Lung (tissue), 12 donors: Measurements from ENCODE around the gene RNF144A. TPM values are rescaled to one million over a fixed set of nuclear protein-coding genes. Genes with fewer than 3 reads are reported as not detected.

ENCODE experiments used
- ATAC-seq: fragments of 200-7000 bp; cut with Tn5 transposase; one replicate; pipeline ENCODE4 v1.9.1; 2020; ENCODE audit warnings: moderate number of reproducible peaks; ENCODE audit not compliant: insufficient read depth, low FRiP score
- DNase-seq, 3 donors: peaks; one replicate each; pipeline ENCODE4 v3.0.0-alpha.2; 2013 to 2017
- H3K27ac ChIP-seq, 2 donors: one replicate each; pipeline ENCODE4 v1.5.1; 2013; ENCODE audit warnings: mild to moderate bottlenecking in 2 of 2, moderate library complexity in 2 of 2, control low read depth in 1 of 2, inconsistent platforms in 1 of 2, low read depth in 1 of 2, low read length in 1 of 2
- H3K27me3 ChIP-seq, 3 donors: one replicate each; pipeline ENCODE4 v1.5.1; 2013; ENCODE audit warnings: low read length in 2 of 3; ENCODE audit not compliant: control insufficient read depth in 3 of 3, insufficient read depth in 3 of 3
- H3K36me3 ChIP-seq, 4 donors: one replicate each; pipeline ENCODE4 v1.5.1; 2013; ENCODE audit warnings: low read length in 4 of 4, mild to moderate bottlenecking in 1 of 4, moderate library complexity in 1 of 4; ENCODE audit not compliant: control insufficient read depth in 4 of 4, insufficient read depth in 4 of 4
- H3K4me1 ChIP-seq, 5 donors: one replicate each; pipeline ENCODE4 v1.5.1; 2013; ENCODE audit warnings: low read length in 5 of 5, mild to moderate bottlenecking in 2 of 5, moderate library complexity in 1 of 5; ENCODE audit not compliant: control insufficient read depth in 5 of 5, insufficient read depth in 5 of 5
- H3K4me3 ChIP-seq: one replicate; pipeline ENCODE4 v1.5.1; 2013; ENCODE audit warnings: mild to moderate bottlenecking, control low read depth, moderate library complexity
- H3K9ac ChIP-seq, 2 donors: one replicate each; pipeline ENCODE4 v1.5.1; 2013; ENCODE audit warnings: low read length in 2 of 2, control low read depth in 1 of 2; ENCODE audit not compliant: insufficient read depth in 1 of 2
- H3K9me3 ChIP-seq, 4 donors: one replicate each; pipeline ENCODE4 v1.5.1; 2013; ENCODE audit warnings: low read length in 3 of 4, mild to moderate bottlenecking in 1 of 4, moderate library complexity in 1 of 4; ENCODE audit not compliant: control insufficient read depth in 4 of 4, insufficient read depth in 3 of 4
- CTCF ChIP-seq: IDR thresholded peaks from 2 replicates; pipeline ENCODE4 v1.5.1; 2012; ENCODE audit warnings: mild to moderate bottlenecking; ENCODE audit errors: control extremely low read depth, extremely low read depth
- WGBS, 2 donors: extraction: QIAGEN DNeasy Blood & Tissue Kit; methylation state at CpG; one replicate each; pipeline ENCODE4 v1.1.7; 2013; 5-methylcytosine and 5-hydroxymethylcytosine counted together
- polyA plus RNA-seq, 2 donors: library from polyadenylated mRNA; stranded (reverse); fragments of 200-250 nt; gene quantifications; one replicate each; pipeline ENCODE4 v1.2.1, GENCODE V29; 2013
- total RNA-seq, 2 donors: library from RNA; depleted of rRNA in 1 of 2; stranded (reverse); fragments of >200 nt in 1 of 2; gene quantifications; one replicate each; pipeline ENCODE4 v1.2.1, GENCODE V29; 2014 to 2021
- donor health status: control.
- donor health status: control.
- donor health status: Bipolar disorder and iron deficiency.
- donor health status: healthy.
- donor health status: DM: yes; HTN: yes; CAD: no.

The RNF144A gene
- total and polyA plus RNA-seq, 4 donors = 2.7 to 25.3 (median 5.8) TPM

- H3K27ac ChIP-seq = no peak overlapping the region
These were observed 101.1 kb downstream of the RNF144A start for GRCh38 chr2:7018282-7018701.

GRCh38 chr2:7018767-7019166, 101.6 kb downstream of the RNF144A start:
- H3K4me1 ChIP-seq = peaks cover 0 to 56% (median 27%) of the 10 kb centered on the region in 5 donors
- WGBS, 2 donors = 83 to 91% methylated on average over 5 of the region's 5 CpGs
- no peaks in the 10 kb centered on the region for H3K27me3 ChIP-seq
- peaks cover 0 to 19% (median 8%) of the 10 kb centered on the region in 4 donors for H3K36me3 ChIP-seq
- H3K4me3 ChIP-seq = no peak overlapping the region
- H3K9me3 ChIP-seq = no peaks in the 10 kb centered on the region
- TF ChIP-seq CTCF = no peak
- no peak for ATAC-seq
- H3K9ac ChIP-seq = no peak overlapping the region
- H3K27ac ChIP-seq = no peak overlapping the region
- DNase-seq = no peak

More at GRCh38 chr2:7018282-7018701, 101.1 kb downstream of the RNF144A start:
- WGBS, 2 donors = 90 to 96% methylated on average over 12 of the region's 12 CpGs
- peaks cover 0 to 55% (median 29%) of the 10 kb centered on the region in 5 donors for H3K4me1 ChIP-seq
- no peaks in the 10 kb centered on the region for H3K27me3 ChIP-seq
- no peak for ATAC-seq
- H3K9ac ChIP-seq = no peak overlapping the region
- no peak overlapping the region for H3K4me3 ChIP-seq
- H3K9me3 ChIP-seq = no peaks in the 10 kb centered on the region
- TF ChIP-seq CTCF = no peak
- no peak for DNase-seq
- H3K36me3 ChIP-seq = peaks cover 0 to 19% (median 7%) of the 10 kb centered on the region in 4 donors

- no peak overlapping the region for H3K27ac ChIP-seq
- ATAC-seq = no peak
- no peaks in the 10 kb centered on the region for H3K9me3 ChIP-seq
- H3K4me1 ChIP-seq = peaks cover 0 to 58% (median 24%) of the 10 kb centered on the region in 5 donors
- peaks cover 0 to 19% (median 8%) of the 10 kb centered on the region in 4 donors for H3K36me3 ChIP-seq
- no peak for TF ChIP-seq CTCF
- H3K27me3 ChIP-seq = no peaks in the 10 kb centered on the region
- no peak overlapping the region for H3K4me3 ChIP-seq
- H3K9ac ChIP-seq = no peak overlapping the region
- DNase-seq = no peak
- WGBS, 2 donors = 94 to 95% methylated on average over 17 of the region's 17 CpGs
These were observed 102.0 kb downstream of the RNF144A start for GRCh38 chr2:7019191-7019590.

- H3K9me3 ChIP-seq = no peaks in the 10 kb centered on the region
- TF ChIP-seq CTCF = no peak
- no peak overlapping the region for H3K9ac ChIP-seq
- no peak overlapping the region for H3K27ac ChIP-seq
- no peaks in the 10 kb centered on the region for H3K27me3 ChIP-seq
- peaks cover 0 to 19% (median 9%) of the 10 kb centered on the region in 4 donors for H3K36me3 ChIP-seq
- DNase-seq (no peak), ATAC-seq (no peak)
- WGBS, 2 donors = 95% methylated on average over 6 of the region's 6 CpGs
- no peak overlapping the region for H3K4me3 ChIP-seq
- H3K4me1 ChIP-seq = peaks cover 2 to 64% (median 24%) of the 10 kb centered on the region in 5 donors
These were observed 102.8 kb downstream of the RNF144A start for GRCh38 chr2:7020059-7020458.
